Activated B cell treated with CpG ODN at 0.5 μM for 24 hours (primary cell): Measurements from ENCODE around the gene EFNA5. TPM values are rescaled to one million over a fixed set of nuclear protein-coding genes. Genes with fewer than 3 reads are reported as not detected.

Experiments
- ATAC-seq: fragments of 200-7000 bp; cut with Tn5 transposase; one replicate; pipeline ENCODE4 v1.10.0; 2021; ENCODE audit warnings: low read depth, mild to moderate bottlenecking, moderate library complexity
- CTCF ChIA-PET: fragments of 350-600 bp; sonication (Branson Sonifier 250); formaldehyde crosslinking; loops from one replicate; lab custom pipeline; 2021; ENCODE audit warnings: antibody characterized with exemption; lab: Charles Lee
- POLR2A ChIA-PET: fragments of 350-600 bp; sonication (Branson Sonifier 250); formaldehyde crosslinking; loops from one replicate; lab custom pipeline; 2021; ENCODE audit warnings: antibody characterized with exemption; lab: Charles Lee
- DNase-seq: peaks from one replicate; pipeline ENCODE4 v3.0.0; 2022
- H3K27ac Mint-ChIP-seq: one replicate; pipeline ENCODE4 v1.8.0; 2020; ENCODE audit warnings: mixed read lengths
- H3K27me3 Mint-ChIP-seq: one replicate; pipeline ENCODE4 v1.8.0; 2021; ENCODE audit warnings: mixed read lengths
- H3K36me3 Mint-ChIP-seq: one replicate; pipeline ENCODE4 v1.8.0; 2021; ENCODE audit warnings: low read depth, mixed read lengths
- H3K4me1 Mint-ChIP-seq: one replicate; pipeline ENCODE4 v1.8.0; 2021; ENCODE audit warnings: mixed read lengths
- H3K4me3 Mint-ChIP-seq: one replicate; pipeline ENCODE4 v1.8.0; 2020; ENCODE audit warnings: mild to moderate bottlenecking, mixed read lengths
- H3K9me3 Mint-ChIP-seq: one replicate; pipeline ENCODE4 v1.8.0; 2020; ENCODE audit warnings: mixed read lengths
- CTCF ChIP-seq: fragments of 200-600 bp; IDR thresholded peaks from one replicate; pipeline ENCODE4 v1.8.0; 2022; ENCODE audit warnings: antibody characterized with exemption, mild to moderate bottlenecking
- intact Hi-C: fragments of 100-400 bp; cut with micrococcal nuclease; formaldehyde crosslinking; loops from one replicate; pipeline ENCODE4 v1.15.1; 2024
- total RNA-seq: library from RNA; stranded (reverse); gene quantifications from 2 replicates; pipeline ENCODE4 v1.2.3, GENCODE V29; 2022

EFNA5 gene
- total RNA-seq, 1 donor from 2014 or later, result not detected

- Mint-ChIP-seq H3K4me1 (peaks cover 17% of the 10 kb centered on the region), H3K36me3 (no peaks in the 10 kb centered on the region), H3K4me3 (no peak overlapping the region), H3K9me3 (no peaks in the 10 kb centered on the region), H3K27ac (no peak overlapping the region), H3K27me3 (peaks cover 11% of the 10 kb centered on the region)
- intact Hi-C loops, result no loop called here
- ChIA-PET CTCF (no interaction called here), POLR2A (no interaction called here)
- TF ChIP-seq CTCF, result no peak
- ATAC-seq (no peak), DNase-seq (no peak)
Measured at GRCh38 chr5:107566986-107567385, 103.8 kb downstream of the EFNA5 start.

- CTCF ChIA-PET, result no interaction called here
- no peak for ATAC-seq
- no peak overlapping the region for H3K4me3 Mint-ChIP-seq
- no peaks in the 10 kb centered on the region for H3K36me3 Mint-ChIP-seq
- peaks cover 8% of the 10 kb centered on the region for H3K4me1 Mint-ChIP-seq
- no peak for DNase-seq
- H3K27ac Mint-ChIP-seq, result no peak overlapping the region
- intact Hi-C loops, result no loop called here
- TF ChIP-seq CTCF, result no peak
- no peaks in the 10 kb centered on the region for H3K9me3 Mint-ChIP-seq
- H3K27me3 Mint-ChIP-seq, result peaks cover 10% of the 10 kb centered on the region
- POLR2A ChIA-PET, result no interaction called here
Measured at GRCh38 chr5:107565791-107566767, 104.7 kb downstream of the EFNA5 start.

GRCh38 chr5:107564931-107565372 lies 105.8 kb downstream of the EFNA5 start:
- CTCF ChIA-PET, result no interaction called here
- DNase-seq, result no peak
- Mint-ChIP-seq H3K9me3 (no peaks in the 10 kb centered on the region), H3K4me3 (no peak overlapping the region), H3K36me3 (no peaks in the 10 kb centered on the region), H3K27ac (no peak overlapping the region), H3K4me1 (no peaks in the 10 kb centered on the region), H3K27me3 (peaks cover 10% of the 10 kb centered on the region)
- TF ChIP-seq CTCF, result no peak
- ATAC-seq, result no peak
- POLR2A ChIA-PET, result no interaction called here
- intact Hi-C loops, result no loop called here

GRCh38 chr5:107563959-107564544 lies 106.7 kb downstream of the EFNA5 start:
- ChIA-PET POLR2A (no interaction called here), CTCF (interaction anchor here (2.5 kb wide), 1 partner anchor 8 kb away, joined by 23 read pairs; no protein-coding TSS in a partner anchor)
- H3K9me3 Mint-ChIP-seq, result no peaks in the 10 kb centered on the region
- no peak for ATAC-seq
- no peak overlapping the region for H3K27ac Mint-ChIP-seq
- no peaks in the 10 kb centered on the region for H3K4me1 Mint-ChIP-seq
- H3K27me3 Mint-ChIP-seq, result peaks cover 10% of the 10 kb centered on the region
- TF ChIP-seq CTCF, result no peak
- DNase-seq, result no peak
- intact Hi-C loops, result no loop called here
- no peaks in the 10 kb centered on the region for H3K36me3 Mint-ChIP-seq
- no peak overlapping the region for H3K4me3 Mint-ChIP-seq

- Mint-ChIP-seq H3K27ac (no peak overlapping the region), H3K4me3 (no peak overlapping the region), H3K36me3 (no peaks in the 10 kb centered on the region), H3K27me3 (peaks cover 5% of the 10 kb centered on the region), H3K4me1 (no peaks in the 10 kb centered on the region), H3K9me3 (no peaks in the 10 kb centered on the region)
- ATAC-seq (no peak), DNase-seq (no peak)
- POLR2A ChIA-PET, result no interaction called here
- CTCF ChIA-PET, result no interaction called here
- intact Hi-C loops, result no loop called here
- TF ChIP-seq CTCF, result no peak
Measured at GRCh38 chr5:107560377-107560776, 110.4 kb downstream of the EFNA5 start.
